Stimulated activated CD4-positive, alpha-beta T cell treated with anti-CD3 and anti-CD28 coated beads, Interleukin-4, amount 100 ng/mL, for 4 hours (primary cell): ENCODE data around the gene CNFN.

Experiments
- DNase-seq, 2 experiments: peaks; one replicate each; pipeline ENCODE4 v3.0.0-alpha.2; 2020

Gene CNFN

GRCh38 chr19:42407816-42408175, 17.7 kb upstream of the CNFN start:
- DNase-seq: no peak

- DNase-seq: no peak
Observed at GRCh38 chr19:42407085-42407815, 17.2 kb upstream of the CNFN start.

- DNase-seq: no peak
Observed at GRCh38 chr19:42406111-42406510, 16.0 kb upstream of the CNFN start.

- DNase-seq: no peak
Observed at GRCh38 chr19:42403586-42403985, 13.5 kb upstream of the CNFN start.

GRCh38 chr19:42402376-42403116, 12.4 kb upstream of the CNFN start:
- no peak for DNase-seq

GRCh38 chr19:42401365-42402303, 11.5 kb upstream of the CNFN start:
- peak; percentile 62 to 77 for DNase-seq

- no peak for DNase-seq
Observed at GRCh38 chr19:42400404-42400803, 10.3 kb upstream of the CNFN start.

GRCh38 chr19:42397263-42398166, 7.4 kb upstream of the CNFN start:
- DNase-seq: no peak

- peak; percentile 89 to 90 for DNase-seq
Observed at GRCh38 chr19:42396381-42397262, 6.5 kb upstream of the CNFN start.

GRCh38 chr19:42394751-42395150, 4.7 kb upstream of the CNFN start:
- no peak for DNase-seq

GRCh38 chr19:42392165-42392564, 2.1 kb upstream of the CNFN start:
- no peak for DNase-seq

GRCh38 chr19:42388851-42389489, 1.1 kb downstream of the CNFN start:
- DNase-seq: no peak

GRCh38 chr19:42386974-42387707, 3.0 kb downstream of the CNFN start:
- peak; percentile 61 to 68 for DNase-seq

- DNase-seq: no peak
Observed at GRCh38 chr19:42380155-42380554, 9.9 kb downstream of the CNFN start.

GRCh38 chr19:42378225-42379215, 11.6 kb downstream of the CNFN start:
- DNase-seq: no peak

- DNase-seq: no peak
Observed at GRCh38 chr19:42376177-42376555, 13.9 kb downstream of the CNFN start.

- no peak for DNase-seq
Observed at GRCh38 chr19:42375415-42376176, 14.5 kb downstream of the CNFN start.

GRCh38 chr19:42374826-42375376, 15.2 kb downstream of the CNFN start:
- no peak for DNase-seq
